Measurements from ENCODE around the gene HDGFL3.
"Not testable (repeated sequence)": the region's sequence is repeated elsewhere in the genome, so short reads cannot be mapped to it uniquely, and the experiment has no call there.

Gene HDGFL3

DNA sequence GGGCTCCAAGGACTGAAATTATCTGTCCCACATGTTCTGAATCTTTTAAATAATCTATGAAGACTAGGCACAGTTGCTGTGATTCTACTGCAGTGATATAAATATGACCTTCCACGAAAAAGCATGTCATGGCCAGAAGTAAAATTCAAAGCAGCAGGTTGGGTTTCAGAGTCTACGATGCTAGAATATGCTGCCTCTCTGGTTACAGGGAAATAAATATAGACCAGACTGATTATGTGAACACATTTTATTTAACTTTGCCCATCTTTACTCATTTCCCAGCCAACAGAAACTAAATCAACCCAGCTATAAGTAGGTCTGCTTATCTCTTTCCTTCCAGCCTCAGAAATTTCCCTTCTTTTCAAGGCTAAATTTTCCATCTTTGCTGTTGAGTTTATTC is 120.0 kb downstream of the HDGFL3 start:
- no peak for DNase-seq (ENCODE audit: low read depth)
- H3K4me3 ChIP-seq (ENCODE audit: low read depth, low read length): no peak overlapping the region
- TF ChIP-seq, protein P1, sequence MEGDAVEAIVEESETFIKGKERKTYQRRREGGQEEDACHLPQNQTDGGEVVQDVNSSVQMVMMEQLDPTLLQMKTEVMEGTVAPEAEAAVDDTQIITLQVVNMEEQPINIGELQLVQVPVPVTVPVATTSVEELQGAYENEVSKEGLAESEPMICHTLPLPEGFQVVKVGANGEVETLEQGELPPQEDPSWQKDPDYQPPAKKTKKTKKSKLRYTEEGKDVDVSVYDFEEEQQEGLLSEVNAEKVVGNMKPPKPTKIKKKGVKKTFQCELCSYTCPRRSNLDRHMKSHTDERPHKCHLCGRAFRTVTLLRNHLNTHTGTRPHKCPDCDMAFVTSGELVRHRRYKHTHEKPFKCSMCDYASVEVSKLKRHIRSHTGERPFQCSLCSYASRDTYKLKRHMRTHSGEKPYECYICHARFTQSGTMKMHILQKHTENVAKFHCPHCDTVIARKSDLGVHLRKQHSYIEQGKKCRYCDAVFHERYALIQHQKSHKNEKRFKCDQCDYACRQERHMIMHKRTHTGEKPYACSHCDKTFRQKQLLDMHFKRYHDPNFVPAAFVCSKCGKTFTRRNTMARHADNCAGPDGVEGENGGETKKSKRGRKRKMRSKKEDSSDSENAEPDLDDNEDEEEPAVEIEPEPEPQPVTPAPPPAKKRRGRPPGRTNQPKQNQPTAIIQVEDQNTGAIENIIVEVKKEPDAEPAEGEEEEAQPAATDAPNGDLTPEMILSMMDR (conservative IDR thresholded peaks at IDR 0.05; ENCODE audit: low read depth, low read length): no peak

- not testable (repeated sequence) for H3K4me3 ChIP-seq (ENCODE audit: low read depth, low read length); DNase-seq (ENCODE audit: low read depth)
These were observed 121.6 kb downstream of the HDGFL3 start for GRCh38 chr15:83085864-83086552.

GRCh38 chr15:83085461-83085860 is 122.2 kb downstream of the HDGFL3 start:
- DNase-seq (ENCODE audit: low read depth); H3K4me3 ChIP-seq (ENCODE audit: low read depth, low read length): not testable (repeated sequence)
- TF ChIP-seq, protein P1 (conservative IDR thresholded peaks at IDR 0.05; ENCODE audit: low read depth, low read length): peak; percentile 14

DNA sequence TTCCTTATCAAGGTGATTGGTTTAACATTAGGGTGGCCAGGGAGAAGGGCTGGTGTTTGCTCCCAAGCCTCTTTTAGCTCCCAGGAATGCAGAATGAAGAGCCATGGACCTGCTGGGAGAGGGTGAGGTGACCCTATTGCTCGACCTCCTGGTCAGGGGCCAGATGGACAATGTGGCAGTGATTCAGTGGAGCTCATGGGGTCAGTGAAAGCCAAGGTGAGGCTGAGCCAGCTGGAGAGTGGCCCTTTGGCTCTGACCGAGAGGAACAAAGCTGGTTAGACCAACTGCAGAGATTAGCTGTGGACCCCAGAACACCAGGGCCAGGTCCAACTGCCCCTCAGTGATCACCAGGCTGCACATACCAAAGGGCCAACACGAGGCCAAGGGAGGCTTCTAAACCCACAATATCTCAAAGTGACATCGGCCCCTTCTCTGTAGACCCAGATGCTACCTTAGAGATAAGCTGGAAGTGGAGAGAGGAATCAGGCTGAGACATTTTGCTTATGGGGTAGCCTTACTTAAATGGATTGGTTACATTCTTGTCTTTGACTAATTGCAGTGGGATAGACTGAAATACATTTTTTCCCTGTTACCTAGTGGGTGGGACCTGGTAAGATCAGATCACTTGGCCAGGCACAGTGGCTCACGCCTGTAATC is 124.8 kb downstream of the HDGFL3 start:
- no peak for DNase-seq (ENCODE audit: low read depth)
- TF ChIP-seq, protein P1 (conservative IDR thresholded peaks at IDR 0.05; ENCODE audit: low read depth, low read length): no peak

DNA sequence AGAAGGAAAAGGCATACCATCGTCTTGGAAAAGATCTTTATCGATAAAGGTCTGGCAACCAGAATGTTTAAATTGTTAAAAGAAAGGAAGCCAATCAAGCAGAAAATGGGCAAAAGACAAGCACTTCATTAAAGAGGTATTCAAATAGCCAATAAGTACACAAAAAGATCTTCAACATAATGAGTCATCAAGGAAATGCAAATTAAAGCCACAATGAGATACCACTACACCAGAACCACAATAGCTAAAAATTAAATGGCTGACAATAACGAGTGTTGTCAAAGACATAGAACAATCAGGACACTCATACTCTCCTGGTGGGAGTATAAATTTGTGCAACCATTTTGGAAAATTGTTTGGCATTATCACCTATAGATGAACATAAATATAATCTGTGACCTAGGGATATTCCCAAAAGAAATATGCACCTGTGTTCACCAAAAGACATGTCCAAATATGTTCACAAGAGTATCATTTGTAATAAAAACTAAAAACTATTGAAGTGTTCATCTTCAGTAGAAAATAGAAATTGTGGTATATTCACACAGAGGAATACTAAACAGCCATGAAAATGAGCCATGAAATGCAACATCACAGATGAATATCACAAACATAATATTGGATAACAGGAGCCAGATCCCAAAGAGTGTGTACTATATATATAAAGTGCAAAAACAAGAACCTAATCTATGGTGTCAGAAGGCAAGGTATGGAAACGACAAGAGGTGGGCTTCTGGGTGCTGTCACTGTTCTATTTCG is 126.2 kb downstream of the HDGFL3 start:
- DNase-seq (ENCODE audit: low read depth): no peak
- TF ChIP-seq, protein P1 (conservative IDR thresholded peaks at IDR 0.05; ENCODE audit: low read depth, low read length): no peak
- no peak overlapping the region for H3K4me3 ChIP-seq (ENCODE audit: low read depth, low read length)

More for the DNA sequence above, 124.8 kb downstream of the HDGFL3 start:
- H3K4me3 ChIP-seq (ENCODE audit: low read depth, low read length): no peak overlapping the region

DNA sequence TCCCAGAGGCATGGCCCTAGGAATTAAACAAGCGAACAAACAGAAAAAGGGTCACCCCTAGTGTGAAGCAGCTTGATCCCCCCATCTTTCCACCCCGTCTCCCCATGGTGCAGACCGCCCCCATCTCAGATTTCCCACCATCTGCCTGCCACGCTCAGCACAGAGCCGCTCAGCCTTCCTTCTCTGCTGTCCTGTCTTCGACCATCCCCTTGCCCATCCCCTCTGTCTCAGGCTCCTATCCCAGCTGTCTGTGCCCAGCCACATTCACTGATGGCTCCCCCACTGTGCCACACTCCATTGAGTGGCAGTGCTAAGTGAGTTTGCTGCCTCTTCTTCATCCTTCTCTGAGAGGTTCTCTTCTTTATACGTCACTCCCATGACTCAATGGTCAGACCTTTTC is 128.9 kb downstream of the HDGFL3 start:
- DNase-seq (ENCODE audit: low read depth): no peak
- H3K4me3 ChIP-seq (ENCODE audit: low read depth, low read length): no peak overlapping the region
- TF ChIP-seq, protein P1 (conservative IDR thresholded peaks at IDR 0.05; ENCODE audit: low read depth, low read length): no peak

Measured in choroid plexus epithelial cell (primary cell).